HG02623 (cell line): Measurements from ENCODE around the gene ZNF396.

Experiments
- ATAC-seq: cut with Tn5 transposase; IDR thresholded peaks from one replicate; pipeline ENCODE4 v1.9.1; 2021; ENCODE audit warnings: moderate library complexity; ENCODE audit not compliant: unreplicated experiment

Gene ZNF396

GRCh38 chr18:35343488-35343935 lies 33.6 kb downstream of the ZNF396 start:
- no peak for ATAC-seq

DNA sequence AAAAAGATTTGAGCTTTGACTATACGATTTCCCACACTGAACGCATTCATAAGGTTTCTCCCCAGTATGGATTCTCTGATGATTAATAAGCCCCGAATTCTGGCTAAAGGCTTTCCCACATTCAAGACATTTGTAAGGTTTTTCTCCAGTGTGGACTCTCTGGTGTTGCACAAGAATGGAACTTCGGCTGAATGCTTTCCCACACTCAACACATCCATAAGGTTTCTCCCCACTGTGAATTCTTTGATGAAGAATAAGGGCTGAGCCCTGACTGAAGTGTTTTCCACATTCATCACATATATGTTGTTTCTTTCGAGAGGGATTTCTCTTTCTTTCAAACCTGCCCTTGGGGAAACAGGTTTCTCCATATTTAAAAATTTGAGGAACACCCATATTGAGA lies 39.9 kb downstream of the ZNF396 start:
- ATAC-seq = no peak

GRCh38 chr18:35335866-35336265 lies 41.3 kb downstream of the ZNF396 start:
- no peak for ATAC-seq

DNA sequence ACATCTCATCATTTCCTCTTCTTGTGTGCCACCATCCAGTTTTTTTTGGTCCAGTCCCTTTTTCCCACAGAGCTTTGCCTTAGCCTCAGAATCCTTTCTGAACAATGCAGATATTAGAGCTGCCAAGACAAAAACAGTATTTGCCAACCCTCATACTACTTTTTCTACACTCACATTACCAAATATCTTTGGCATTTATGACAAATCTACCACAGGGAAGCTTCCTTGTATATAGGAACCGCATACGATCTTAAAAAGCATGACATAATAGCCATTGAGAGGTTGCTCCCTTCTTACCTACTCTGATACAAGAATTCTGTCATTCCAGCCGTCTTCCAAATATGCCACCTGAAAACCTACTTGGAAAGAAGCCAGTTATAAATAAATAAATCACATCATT lies 42.3 kb downstream of the ZNF396 start:
- ATAC-seq = no peak

GRCh38 chr18:35334212-35334611 lies 42.9 kb downstream of the ZNF396 start:
- ATAC-seq = no peak

GRCh38 chr18:35331367-35332087 lies 45.6 kb downstream of the ZNF396 start:
- no peak for ATAC-seq

GRCh38 chr18:35328868-35329267 lies 48.3 kb downstream of the ZNF396 start:
- no peak for ATAC-seq

- no peak for ATAC-seq
These were observed 50.3 kb downstream of the ZNF396 start for GRCh38 chr18:35326695-35327387.

GRCh38 chr18:35324926-35325655 lies 52.0 kb downstream of the ZNF396 start:
- no peak for ATAC-seq

DNA sequence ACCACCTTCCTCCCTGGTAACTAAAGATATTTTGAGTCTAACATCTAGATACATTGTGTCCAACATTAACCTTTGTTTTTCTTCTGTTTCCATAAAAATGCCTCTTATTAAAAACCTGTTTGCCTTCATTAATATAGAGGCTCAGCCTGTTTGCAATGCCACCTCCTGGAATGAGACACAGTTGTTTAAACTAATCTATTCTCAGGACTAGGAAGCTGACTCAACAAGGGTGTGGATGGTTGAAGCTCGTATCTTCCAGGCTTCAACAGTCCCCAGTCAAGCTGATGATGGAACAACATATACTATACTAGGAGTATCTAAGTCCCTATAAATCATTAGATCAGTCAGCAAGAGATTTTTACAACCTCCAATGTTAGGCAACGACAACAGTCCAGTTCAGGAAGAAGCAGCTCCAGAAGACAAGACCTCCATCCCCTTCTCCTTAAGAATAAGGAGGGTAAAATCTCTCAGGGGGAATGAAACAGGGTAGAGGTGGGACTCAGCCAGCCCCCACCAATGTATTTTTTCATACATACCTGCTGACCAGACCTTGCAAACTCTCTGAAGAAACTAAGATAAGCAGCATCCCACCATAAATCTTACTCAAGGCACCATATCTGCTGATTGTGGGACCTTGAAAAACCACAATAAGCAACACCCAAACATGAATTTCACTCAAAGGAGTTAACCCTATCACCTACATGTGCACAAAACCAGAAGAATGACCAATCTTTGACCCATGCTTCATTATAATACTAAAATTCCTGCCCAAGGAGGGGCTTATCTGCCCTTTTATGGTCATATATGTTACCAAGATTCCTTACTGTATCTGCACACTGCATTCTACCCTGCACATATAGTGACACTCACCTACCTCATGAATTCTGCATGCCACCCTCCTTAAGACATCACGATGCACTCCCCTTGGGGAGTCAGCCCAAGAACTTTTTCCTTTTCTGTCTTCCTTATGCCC lies 54.4 kb downstream of the ZNF396 start:
- no peak for ATAC-seq
